ENCODE data around the gene CFAP77.

Gene CFAP77

DNA sequence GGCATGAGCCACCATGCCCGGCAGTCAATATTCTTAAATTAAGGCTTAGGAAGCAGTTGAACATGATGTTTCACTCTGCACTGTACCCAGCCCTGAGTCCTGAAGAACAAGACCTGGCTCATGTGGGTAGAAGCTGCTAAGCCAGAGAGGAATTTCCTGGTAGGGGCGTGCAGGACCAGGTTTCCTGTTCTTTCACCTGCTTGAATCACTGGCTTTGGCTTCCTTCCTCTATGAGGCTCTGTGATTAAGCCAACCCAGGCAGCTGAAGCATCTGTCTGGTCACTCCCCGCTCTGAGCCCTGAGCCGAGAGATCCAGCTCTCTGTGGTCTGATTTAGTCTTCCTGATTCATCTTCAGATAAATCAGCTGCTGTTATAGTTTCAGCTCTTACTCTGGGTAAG is 29.1 kb downstream of the CFAP77 start:
- Histone ChIP-seq H2BK5ac (ENCODE audit: low read depth, low read length, poor library complexity) (no peak overlapping the region), H3K27me3 (ENCODE audit: insufficient read depth, low read length) (no peaks in the 10 kb centered on the region), H3K18ac (ENCODE audit: low read length) (no peak overlapping the region), H3K79me2 (ENCODE audit: control insufficient read depth, insufficient read depth, low read length, poor library complexity) (no peaks in the 10 kb centered on the region), H3K23ac (ENCODE audit: low read length) (no peak overlapping the region), H4K12ac (ENCODE audit: low read depth, low read length) (no peak overlapping the region), H3K4ac (ENCODE audit: low read depth, low read length) (no peak overlapping the region), H2BK12ac (ENCODE audit: low read length) (no peak overlapping the region), H4K8ac (ENCODE audit: low read depth, low read length) (no peak overlapping the region), H3K79me1 (ENCODE audit: low read length) (no peaks in the 10 kb centered on the region), H3K14ac (ENCODE audit: low read length) (no peak overlapping the region), H3K36me3 (ENCODE audit: control insufficient read depth in 1 of 2, insufficient read depth in 2 of 2, low read length in 2 of 2) (no peaks in the 10 kb centered on the region), H2AFZ (ENCODE audit: insufficient read depth, low read length, poor library complexity) (no peak overlapping the region), H3K4me1 (ENCODE audit: control insufficient read depth in 1 of 2, insufficient read depth in 2 of 2, low read length in 2 of 2) (no peaks in the 10 kb centered on the region), H3K4me3 (ENCODE audit: low read depth, low read length) (no peak overlapping the region), H2AK5ac (ENCODE audit: low read length) (no peak overlapping the region), H3K9me3 (ENCODE audit: insufficient read depth, low read depth, low read length) (peaks cover 2% of the 10 kb centered on the region), H3K4me2 (ENCODE audit: low read length) (no peak overlapping the region), H3K27ac (ENCODE audit: low read depth, low read length) (no peak overlapping the region), H3K9ac (ENCODE audit: low read length) (no peak overlapping the region), H4K91ac (ENCODE audit: low read depth, low read length) (no peak overlapping the region), H2BK120ac (ENCODE audit: insufficient read depth, low read length, poor library complexity) (no peak overlapping the region)
- WGBS (ENCODE audit: extremely low coverage, insufficient coverage, insufficient read length), result no CpG with 5 or more reads among the region's 4 CpGs
- peak in 1 of 2 donors; percentile 4 for DNase-seq

DNA sequence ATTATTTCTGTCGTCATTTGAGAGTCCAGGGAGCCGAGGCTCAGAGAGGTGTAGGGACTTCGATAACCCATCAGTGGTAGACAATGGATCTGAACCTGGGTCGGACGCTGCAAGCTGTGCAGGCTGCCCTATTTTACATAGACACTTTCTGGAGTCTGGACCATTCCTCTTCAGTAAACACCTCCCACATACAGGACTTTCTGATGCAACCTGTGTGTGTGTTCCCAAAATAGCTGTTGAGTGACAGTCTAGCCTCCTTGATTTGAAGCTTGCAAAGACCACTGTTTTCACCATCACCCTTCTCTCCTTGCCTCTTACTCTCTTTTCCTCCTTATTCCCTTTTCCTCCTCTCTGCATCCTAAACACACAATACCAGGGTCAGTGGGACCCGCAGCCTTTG is 30.7 kb downstream of the CFAP77 start:
- H4K8ac ChIP-seq (ENCODE audit: low read depth, low read length), result no peak overlapping the region
- H2AFZ ChIP-seq (ENCODE audit: insufficient read depth, low read length, poor library complexity), result no peak overlapping the region
- no peak overlapping the region for H3K23ac ChIP-seq (ENCODE audit: low read length)
- H2BK120ac ChIP-seq (ENCODE audit: insufficient read depth, low read length, poor library complexity), result no peak overlapping the region
- H3K79me2 ChIP-seq (ENCODE audit: control insufficient read depth, insufficient read depth, low read length, poor library complexity), result no peaks in the 10 kb centered on the region
- H3K18ac ChIP-seq (ENCODE audit: low read length), result no peak overlapping the region
- H3K4me2 ChIP-seq (ENCODE audit: low read length), result no peak overlapping the region
- H4K91ac ChIP-seq (ENCODE audit: low read depth, low read length), result no peak overlapping the region
- no peak overlapping the region for H4K12ac ChIP-seq (ENCODE audit: low read depth, low read length)
- H3K14ac ChIP-seq (ENCODE audit: low read length), result no peak overlapping the region
- H3K4me3 ChIP-seq (ENCODE audit: low read depth, low read length), result no peak overlapping the region
- no peak overlapping the region for H3K4ac ChIP-seq (ENCODE audit: low read depth, low read length)
- whole genome bisulfite sequencing (ENCODE audit: extremely low coverage, insufficient coverage, insufficient read length), result no CpG with 5 or more reads among the region's 6 CpGs
- H2BK5ac ChIP-seq (ENCODE audit: low read depth, low read length, poor library complexity), result no peak overlapping the region
- DNase-seq, result no peak
- H3K9me3 ChIP-seq (ENCODE audit: insufficient read depth, low read depth, low read length), result peaks cover 2% of the 10 kb centered on the region
- no peak overlapping the region for H3K9ac ChIP-seq (ENCODE audit: low read length)
- no peaks in the 10 kb centered on the region for H3K27me3 ChIP-seq (ENCODE audit: insufficient read depth, low read length)
- no peaks in the 10 kb centered on the region for H3K36me3 ChIP-seq (ENCODE audit: control insufficient read depth in 1 of 2, insufficient read depth in 2 of 2, low read length in 2 of 2)
- H3K4me1 ChIP-seq (ENCODE audit: control insufficient read depth in 1 of 2, insufficient read depth in 2 of 2, low read length in 2 of 2), result no peaks in the 10 kb centered on the region
- no peaks in the 10 kb centered on the region for H3K79me1 ChIP-seq (ENCODE audit: low read length)
- H2BK12ac ChIP-seq (ENCODE audit: low read length), result no peak overlapping the region
- no peak overlapping the region for H3K27ac ChIP-seq (ENCODE audit: low read depth, low read length)
- H2AK5ac ChIP-seq (ENCODE audit: low read length), result no peak overlapping the region

GRCh38 chr9:132441404-132441803 is 31.4 kb downstream of the CFAP77 start:
- Histone ChIP-seq H3K79me2 (ENCODE audit: control insufficient read depth, insufficient read depth, low read length, poor library complexity) (no peaks in the 10 kb centered on the region), H2BK120ac (ENCODE audit: insufficient read depth, low read length, poor library complexity) (no peak overlapping the region), H3K23ac (ENCODE audit: low read length) (no peak overlapping the region), H3K18ac (ENCODE audit: low read length) (no peak overlapping the region), H4K12ac (ENCODE audit: low read depth, low read length) (no peak overlapping the region), H2AFZ (ENCODE audit: insufficient read depth, low read length, poor library complexity) (no peak overlapping the region), H4K91ac (ENCODE audit: low read depth, low read length) (no peak overlapping the region), H3K9me3 (ENCODE audit: insufficient read depth, low read depth, low read length) (peaks cover 2% of the 10 kb centered on the region), H2BK12ac (ENCODE audit: low read length) (no peak overlapping the region), H3K4me3 (ENCODE audit: low read depth, low read length) (no peak overlapping the region), H4K8ac (ENCODE audit: low read depth, low read length) (no peak overlapping the region), H3K9ac (ENCODE audit: low read length) (peak overlapping the region; percentile 52), H3K27ac (ENCODE audit: low read depth, low read length) (no peak overlapping the region), H3K4me1 (ENCODE audit: control insufficient read depth in 1 of 2, insufficient read depth in 2 of 2, low read length in 2 of 2) (no peaks in the 10 kb centered on the region), H3K14ac (ENCODE audit: low read length) (no peak overlapping the region), H3K4me2 (ENCODE audit: low read length) (no peak overlapping the region), H3K79me1 (ENCODE audit: low read length) (no peaks in the 10 kb centered on the region), H3K36me3 (ENCODE audit: control insufficient read depth in 1 of 2, insufficient read depth in 2 of 2, low read length in 2 of 2) (no peaks in the 10 kb centered on the region), H3K4ac (ENCODE audit: low read depth, low read length) (no peak overlapping the region), H3K27me3 (ENCODE audit: insufficient read depth, low read length) (no peaks in the 10 kb centered on the region), H2AK5ac (ENCODE audit: low read length) (no peak overlapping the region), H2BK5ac (ENCODE audit: low read depth, low read length, poor library complexity) (no peak overlapping the region)
- WGBS (ENCODE audit: extremely low coverage, insufficient coverage, insufficient read length), result no CpG with 5 or more reads among the region's 10 CpGs
- DNase-seq, result no peak

- Histone ChIP-seq H3K4me2 (ENCODE audit: low read length) (no peak overlapping the region), H4K8ac (ENCODE audit: low read depth, low read length) (no peak overlapping the region)
- no CpG with 5 or more reads among the region's 10 CpGs for WGBS (ENCODE audit: extremely low coverage, insufficient coverage, insufficient read length)
Measured at GRCh38 chr9:132443951-132444607, 34.1 kb downstream of the CFAP77 start.

More at GRCh38 chr9:132443951-132444607, 34.1 kb downstream of the CFAP77 start:
- no peaks in the 10 kb centered on the region for H3K27me3 ChIP-seq (ENCODE audit: insufficient read depth, low read length)
- H3K27ac ChIP-seq (ENCODE audit: low read depth, low read length), result no peak overlapping the region
- H3K9me3 ChIP-seq (ENCODE audit: insufficient read depth, low read depth, low read length), result no peaks in the 10 kb centered on the region
- H3K79me1 ChIP-seq (ENCODE audit: low read length), result no peaks in the 10 kb centered on the region
- no peak overlapping the region for H2BK120ac ChIP-seq (ENCODE audit: insufficient read depth, low read length, poor library complexity)
- H3K23ac ChIP-seq (ENCODE audit: low read length), result no peak overlapping the region
- no peak for DNase-seq
- no peak overlapping the region for H3K14ac ChIP-seq (ENCODE audit: low read length)
- H3K4me3 ChIP-seq (ENCODE audit: low read depth, low read length), result no peak overlapping the region
- H3K4ac ChIP-seq (ENCODE audit: low read depth, low read length), result no peak overlapping the region
- no peak overlapping the region for H3K9ac ChIP-seq (ENCODE audit: low read length)
- H3K18ac ChIP-seq (ENCODE audit: low read length), result no peak overlapping the region
- no peak overlapping the region for H4K12ac ChIP-seq (ENCODE audit: low read depth, low read length)
- H2AFZ ChIP-seq (ENCODE audit: insufficient read depth, low read length, poor library complexity), result no peak overlapping the region
- H3K79me2 ChIP-seq (ENCODE audit: control insufficient read depth, insufficient read depth, low read length, poor library complexity), result no peaks in the 10 kb centered on the region
- H3K4me1 ChIP-seq (ENCODE audit: control insufficient read depth in 1 of 2, insufficient read depth in 2 of 2, low read length in 2 of 2), result no peaks in the 10 kb centered on the region
- no peak overlapping the region for H2BK12ac ChIP-seq (ENCODE audit: low read length)
- no peak overlapping the region for H4K91ac ChIP-seq (ENCODE audit: low read depth, low read length)
- H3K36me3 ChIP-seq (ENCODE audit: control insufficient read depth in 1 of 2, insufficient read depth in 2 of 2, low read length in 2 of 2), result no peaks in the 10 kb centered on the region
- no peak overlapping the region for H2AK5ac ChIP-seq (ENCODE audit: low read length)
- H2BK5ac ChIP-seq (ENCODE audit: low read depth, low read length, poor library complexity), result no peak overlapping the region
